ENCODE measurements around the gene IQCH.

DNA sequence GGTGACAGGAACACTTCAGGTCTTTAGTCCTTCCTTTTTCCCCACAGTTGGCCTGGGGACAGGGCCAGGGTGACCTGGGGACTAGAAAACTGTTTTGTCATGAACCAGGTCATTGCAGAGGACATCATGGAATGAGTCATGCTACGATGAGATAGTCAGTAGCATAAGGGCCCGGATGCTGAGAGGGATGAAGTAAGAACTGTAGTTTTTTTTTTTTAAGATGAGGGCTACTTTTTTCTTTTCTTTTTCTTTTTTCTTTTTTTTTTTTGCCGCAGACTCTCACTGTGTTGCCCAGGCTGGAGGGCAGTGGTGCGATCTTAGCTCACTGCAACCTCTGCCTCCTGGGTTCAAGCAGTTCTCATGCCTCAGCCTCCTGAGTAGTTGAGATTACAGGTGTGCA, 295.9 kb downstream of the IQCH start:
- TF ChIP-seq POLR2A (IDR thresholded peaks at IDR 0.05) (no peak), EP300 (IDR thresholded peaks at IDR 0.05) (no peak)
- TF ChIP-seq, protein P1, sequence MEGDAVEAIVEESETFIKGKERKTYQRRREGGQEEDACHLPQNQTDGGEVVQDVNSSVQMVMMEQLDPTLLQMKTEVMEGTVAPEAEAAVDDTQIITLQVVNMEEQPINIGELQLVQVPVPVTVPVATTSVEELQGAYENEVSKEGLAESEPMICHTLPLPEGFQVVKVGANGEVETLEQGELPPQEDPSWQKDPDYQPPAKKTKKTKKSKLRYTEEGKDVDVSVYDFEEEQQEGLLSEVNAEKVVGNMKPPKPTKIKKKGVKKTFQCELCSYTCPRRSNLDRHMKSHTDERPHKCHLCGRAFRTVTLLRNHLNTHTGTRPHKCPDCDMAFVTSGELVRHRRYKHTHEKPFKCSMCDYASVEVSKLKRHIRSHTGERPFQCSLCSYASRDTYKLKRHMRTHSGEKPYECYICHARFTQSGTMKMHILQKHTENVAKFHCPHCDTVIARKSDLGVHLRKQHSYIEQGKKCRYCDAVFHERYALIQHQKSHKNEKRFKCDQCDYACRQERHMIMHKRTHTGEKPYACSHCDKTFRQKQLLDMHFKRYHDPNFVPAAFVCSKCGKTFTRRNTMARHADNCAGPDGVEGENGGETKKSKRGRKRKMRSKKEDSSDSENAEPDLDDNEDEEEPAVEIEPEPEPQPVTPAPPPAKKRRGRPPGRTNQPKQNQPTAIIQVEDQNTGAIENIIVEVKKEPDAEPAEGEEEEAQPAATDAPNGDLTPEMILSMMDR (IDR thresholded peaks at IDR 0.05): no peak

Data from tibial nerve (tissue), 4 donors.